GM10248 (cell line): ENCODE data around the gene MSMP.

ENCODE experiments used
- CTCF ChIA-PET: fragments of 300-600 bp; sonication (Branson Sonifier 250); formaldehyde crosslinking; extraction: SDS; loops from one replicate; lab custom pipeline; 2021; ENCODE audit warnings: antibody characterized with exemption; lab: Yijun Ruan, JAX
- POLR2A ChIA-PET: fragments of 350-650 bp; sonication (Branson Sonifier 250); formaldehyde crosslinking; extraction: SDS; loops from one replicate; lab custom pipeline; 2020; ENCODE audit warnings: antibody characterized with exemption; lab: Yijun Ruan, JAX
- DNase-seq: peaks from one replicate; pipeline ENCODE4 v3.0.0; 2012; ENCODE audit errors: extremely low spot score
- CTCF ChIP-seq: IDR thresholded peaks from 2 replicates; pipeline ENCODE4 v1.5.1; 2012; ENCODE audit warnings: mild to moderate bottlenecking, low read depth; ENCODE audit errors: extremely low read depth, missing control alignments, control extremely low read depth

MSMP gene

GRCh38 chr9:35723426-35723825, 30.6 kb downstream of the MSMP start:
- TF ChIP-seq CTCF: no peak
- ChIA-PET POLR2A (interaction anchor here (0.7 kb wide), 1 partner anchor 30 kb away, joined by 3 read pairs; no protein-coding TSS in a partner anchor), CTCF (interaction anchor here (1.5 to 11.0 kb wide), 2 partner anchors 23 to 27 kb away, joined by 3 to 130 read pairs; no protein-coding TSS in a partner anchor)
- DNase-seq: no peak

GRCh38 chr9:35719546-35719945, 34.5 kb downstream of the MSMP start:
- ChIA-PET POLR2A (no interaction called here), CTCF (interaction anchor here (8.5 to 19.1 kb wide), 2 partner anchors 10 to 23 kb away, joined by 72 to 224 read pairs; partner anchors contain the start of genes CREB3 and TLN1)
- DNase-seq: no peak
- TF ChIP-seq CTCF: no peak

- ChIA-PET CTCF (interaction anchor here (8.5 to 19.1 kb wide), 2 partner anchors 11 to 23 kb away, joined by 72 to 224 read pairs; partner anchors contain the start of genes CREB3 and TLN1), POLR2A (no interaction called here)
- no peak for TF ChIP-seq CTCF
- no peak for DNase-seq
Observed at GRCh38 chr9:35718721-35719511, 35.2 kb downstream of the MSMP start.

- ChIA-PET CTCF (interaction anchor here (1.0 to 19.1 kb wide), 6 partner anchors 12 to 113 kb away, joined by 3 to 224 read pairs (median 4); partner anchors contain the start of genes CREB3 and TLN1), POLR2A (no interaction called here)
- no peak for TF ChIP-seq CTCF
- no peak for DNase-seq
Observed at GRCh38 chr9:35717132-35717870, 36.8 kb downstream of the MSMP start.

GRCh38 chr9:35716230-35716629, 37.8 kb downstream of the MSMP start:
- ChIA-PET CTCF (interaction anchor here (1.0 to 19.1 kb wide), 5 partner anchors 11 to 112 kb away, joined by 3 to 224 read pairs (median 5); partner anchors contain the start of genes CREB3 and TLN1), POLR2A (no interaction called here)
- TF ChIP-seq CTCF: no peak
- no peak for DNase-seq

GRCh38 chr9:35714579-35715252, 39.4 kb downstream of the MSMP start:
- no peak for TF ChIP-seq CTCF
- ChIA-PET POLR2A (interaction anchor here (1.6 to 2.1 kb wide), 2 partner anchors 17 to 18 kb away, joined by 4 to 7 read pairs; partner anchors contain the start of genes CREB3 and TLN1), CTCF (interaction anchor here (0.9 to 19.1 kb wide), 7 partner anchors 9 to 112 kb away, joined by 3 to 224 read pairs (median 5); partner anchors contain the start of genes ARHGEF39, CREB3 and TLN1)
- DNase-seq: no peak
